ENCODE results near the gene NOL6.

DNA sequence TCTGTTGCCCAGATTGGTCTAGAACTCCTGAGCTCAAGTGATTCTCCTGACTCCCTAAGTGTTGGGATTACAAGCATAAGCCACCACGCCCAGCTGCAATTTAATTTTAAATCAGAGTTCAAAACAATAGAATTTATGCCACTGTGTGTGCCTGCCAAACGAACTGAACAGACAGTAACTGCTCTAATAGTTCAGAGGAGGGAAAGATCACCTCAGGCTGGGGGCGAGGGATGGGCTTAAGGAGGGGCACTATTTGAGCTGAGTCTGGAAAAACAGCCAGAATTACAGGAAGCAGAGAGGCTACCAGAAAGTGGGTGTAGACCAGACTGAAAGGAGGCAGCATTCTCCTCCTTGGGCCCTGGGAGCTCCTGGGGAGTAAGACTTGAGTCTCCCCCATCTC, 12.2 kb downstream of the NOL6 start:
- TF ChIP-seq BACH1 (IDR thresholded peaks at IDR 0.05; ENCODE audit: low read length) = no peak
- TF ChIP-seq, protein P1, sequence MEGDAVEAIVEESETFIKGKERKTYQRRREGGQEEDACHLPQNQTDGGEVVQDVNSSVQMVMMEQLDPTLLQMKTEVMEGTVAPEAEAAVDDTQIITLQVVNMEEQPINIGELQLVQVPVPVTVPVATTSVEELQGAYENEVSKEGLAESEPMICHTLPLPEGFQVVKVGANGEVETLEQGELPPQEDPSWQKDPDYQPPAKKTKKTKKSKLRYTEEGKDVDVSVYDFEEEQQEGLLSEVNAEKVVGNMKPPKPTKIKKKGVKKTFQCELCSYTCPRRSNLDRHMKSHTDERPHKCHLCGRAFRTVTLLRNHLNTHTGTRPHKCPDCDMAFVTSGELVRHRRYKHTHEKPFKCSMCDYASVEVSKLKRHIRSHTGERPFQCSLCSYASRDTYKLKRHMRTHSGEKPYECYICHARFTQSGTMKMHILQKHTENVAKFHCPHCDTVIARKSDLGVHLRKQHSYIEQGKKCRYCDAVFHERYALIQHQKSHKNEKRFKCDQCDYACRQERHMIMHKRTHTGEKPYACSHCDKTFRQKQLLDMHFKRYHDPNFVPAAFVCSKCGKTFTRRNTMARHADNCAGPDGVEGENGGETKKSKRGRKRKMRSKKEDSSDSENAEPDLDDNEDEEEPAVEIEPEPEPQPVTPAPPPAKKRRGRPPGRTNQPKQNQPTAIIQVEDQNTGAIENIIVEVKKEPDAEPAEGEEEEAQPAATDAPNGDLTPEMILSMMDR (IDR thresholded peaks at IDR 0.05; ENCODE audit: control extremely low read depth in 1 of 3, insufficient read depth in 1 of 3, low read depth in 1 of 3, low read length in 3 of 3) = no peak
- TF ChIP-seq POLR2AphosphoS5 (IDR thresholded peaks at IDR 0.05; ENCODE audit: low read depth, low read length) = no peak
- TF ChIP-seq NRF1 (IDR thresholded peaks at IDR 0.05; ENCODE audit: low read depth, low read length) = no peak
- TF ChIP-seq POLR2A (IDR thresholded peaks at IDR 0.05; ENCODE audit: control extremely low read depth in 1 of 2, low read depth in 2 of 2, low read length in 2 of 2) = no peak
- TF ChIP-seq TAF1 (IDR thresholded peaks at IDR 0.05; ENCODE audit: low read depth, low read length) = no peak
- no peak for TF ChIP-seq GABPA (IDR thresholded peaks at IDR 0.05; ENCODE audit: borderline replicate concordance, insufficient read depth, low read length)
- TF ChIP-seq YY1 (IDR thresholded peaks at IDR 0.05; ENCODE audit: low read depth, low read length) = no peak
